ENCODE results near the gene CDPF1.

The CDPF1 gene

GRCh38 chr22:46294784-46295183 lies 44.7 kb upstream of the CDPF1 start:
- H3K56ac ChIP-seq (ENCODE audit: low read length), result no peak overlapping the region
- no peak overlapping the region for H2BK5ac ChIP-seq (ENCODE audit: low read length)
- H4K5ac ChIP-seq (ENCODE audit: low read length), result no peak overlapping the region
- WGBS (ENCODE audit: extremely low coverage, insufficient coverage, low lambda C conversion rate), result no CpG with 5 or more reads among the region's 2 CpGs
- DNase-seq, result no peak
- no peaks in the 10 kb centered on the region for H3K4me1 ChIP-seq (ENCODE audit: control insufficient read depth, low read depth, low read length)
- no peak overlapping the region for H3K9ac ChIP-seq (ENCODE audit: low read length)
- no peak overlapping the region for H3K18ac ChIP-seq (ENCODE audit: low read length)
- H3K4me2 ChIP-seq (ENCODE audit: low read length), result no peak overlapping the region
- H4K8ac ChIP-seq (ENCODE audit: low read depth, low read length), result no peak overlapping the region
- no peak overlapping the region for H3K23ac ChIP-seq (ENCODE audit: low read length)
- H3K79me2 ChIP-seq (ENCODE audit: control insufficient read depth, insufficient read depth, low read length), result peaks cover 17% of the 10 kb centered on the region
- H3K36me3 ChIP-seq (ENCODE audit: control insufficient read depth, insufficient read depth, low read length), result peaks cover 6% of the 10 kb centered on the region
- H2BK120ac ChIP-seq (ENCODE audit: low read depth, low read length), result no peak overlapping the region
- no peak overlapping the region for H3K4me3 ChIP-seq (ENCODE audit: low read length)
- H3K4ac ChIP-seq (ENCODE audit: low read depth, low read length), result no peak overlapping the region
- H2BK15ac ChIP-seq (replicated peaks; ENCODE audit: low read depth), result no peak overlapping the region
- H2AK5ac ChIP-seq (ENCODE audit: low read length), result no peak overlapping the region
- no peaks in the 10 kb centered on the region for H3K27me3 ChIP-seq (ENCODE audit: insufficient read depth, low read length, poor library complexity)
- H3K79me1 ChIP-seq (ENCODE audit: low read length), result peaks cover 13% of the 10 kb centered on the region
- H3K27ac ChIP-seq (ENCODE audit: low read depth, low read length), result no peak overlapping the region

- Histone ChIP-seq H2BK120ac (ENCODE audit: low read depth, low read length) (no peak overlapping the region), H4K8ac (ENCODE audit: low read depth, low read length) (no peak overlapping the region), H2BK15ac (replicated peaks; ENCODE audit: low read depth) (no peak overlapping the region), H3K4ac (ENCODE audit: low read depth, low read length) (no peak overlapping the region), H3K56ac (ENCODE audit: low read length) (no peak overlapping the region), H3K79me1 (ENCODE audit: low read length) (peaks cover 7% of the 10 kb centered on the region), H2BK5ac (ENCODE audit: low read length) (no peak overlapping the region), H3K4me1 (ENCODE audit: control insufficient read depth, low read depth, low read length) (no peaks in the 10 kb centered on the region), H3K27me3 (ENCODE audit: insufficient read depth, low read length, poor library complexity) (no peaks in the 10 kb centered on the region), H3K23ac (ENCODE audit: low read length) (no peak overlapping the region), H3K79me2 (ENCODE audit: control insufficient read depth, insufficient read depth, low read length) (peaks cover 10% of the 10 kb centered on the region), H3K4me3 (ENCODE audit: low read length) (no peak overlapping the region), H3K36me3 (ENCODE audit: control insufficient read depth, insufficient read depth, low read length) (no peaks in the 10 kb centered on the region), H4K5ac (ENCODE audit: low read length) (no peak overlapping the region), H3K9ac (ENCODE audit: low read length) (no peak overlapping the region), H3K27ac (ENCODE audit: low read depth, low read length) (no peak overlapping the region), H2AK5ac (ENCODE audit: low read length) (no peak overlapping the region), H3K4me2 (ENCODE audit: low read length) (no peak overlapping the region), H3K18ac (ENCODE audit: low read length) (no peak overlapping the region)
- no peak for DNase-seq
- no CpG with 5 or more reads among the region's 11 CpGs for WGBS (ENCODE audit: extremely low coverage, insufficient coverage, low lambda C conversion rate)
Measured at GRCh38 chr22:46293577-46294260, 43.6 kb upstream of the CDPF1 start.

GRCh38 chr22:46292732-46293131 lies 42.6 kb upstream of the CDPF1 start:
- peaks cover 5% of the 10 kb centered on the region for H3K79me1 ChIP-seq (ENCODE audit: low read length)
- no peaks in the 10 kb centered on the region for H3K27me3 ChIP-seq (ENCODE audit: insufficient read depth, low read length, poor library complexity)
- H3K9ac ChIP-seq (ENCODE audit: low read length), result no peak overlapping the region
- no peak overlapping the region for H4K5ac ChIP-seq (ENCODE audit: low read length)
- H3K4ac ChIP-seq (ENCODE audit: low read depth, low read length), result no peak overlapping the region
- no peak for DNase-seq
- H3K36me3 ChIP-seq (ENCODE audit: control insufficient read depth, insufficient read depth, low read length), result no peaks in the 10 kb centered on the region
- no peak overlapping the region for H2BK120ac ChIP-seq (ENCODE audit: low read depth, low read length)
- no peaks in the 10 kb centered on the region for H3K4me1 ChIP-seq (ENCODE audit: control insufficient read depth, low read depth, low read length)
- no peak overlapping the region for H3K18ac ChIP-seq (ENCODE audit: low read length)
- no peak overlapping the region for H4K8ac ChIP-seq (ENCODE audit: low read depth, low read length)
- no peak overlapping the region for H3K4me2 ChIP-seq (ENCODE audit: low read length)
- no CpG with 5 or more reads among the region's 14 CpGs for WGBS (ENCODE audit: extremely low coverage, insufficient coverage, low lambda C conversion rate)
- peaks cover 5% of the 10 kb centered on the region for H3K79me2 ChIP-seq (ENCODE audit: control insufficient read depth, insufficient read depth, low read length)
- H3K27ac ChIP-seq (ENCODE audit: low read depth, low read length), result no peak overlapping the region
- H2BK15ac ChIP-seq (replicated peaks; ENCODE audit: low read depth), result no peak overlapping the region
- no peak overlapping the region for H3K23ac ChIP-seq (ENCODE audit: low read length)
- H2AK5ac ChIP-seq (ENCODE audit: low read length), result no peak overlapping the region
- H3K56ac ChIP-seq (ENCODE audit: low read length), result no peak overlapping the region
- H2BK5ac ChIP-seq (ENCODE audit: low read length), result no peak overlapping the region
- H3K4me3 ChIP-seq (ENCODE audit: low read length), result no peak overlapping the region

GRCh38 chr22:46292173-46292572 lies 42.1 kb upstream of the CDPF1 start:
- Histone ChIP-seq H3K4ac (ENCODE audit: low read depth, low read length) (no peak overlapping the region), H2BK5ac (ENCODE audit: low read length) (no peak overlapping the region), H3K79me2 (ENCODE audit: control insufficient read depth, insufficient read depth, low read length) (no peaks in the 10 kb centered on the region), H3K4me1 (ENCODE audit: control insufficient read depth, low read depth, low read length) (no peaks in the 10 kb centered on the region), H3K27me3 (ENCODE audit: insufficient read depth, low read length, poor library complexity) (no peaks in the 10 kb centered on the region), H4K5ac (ENCODE audit: low read length) (no peak overlapping the region), H3K56ac (ENCODE audit: low read length) (no peak overlapping the region), H2AK5ac (ENCODE audit: low read length) (no peak overlapping the region), H3K79me1 (ENCODE audit: low read length) (no peaks in the 10 kb centered on the region), H3K4me2 (ENCODE audit: low read length) (no peak overlapping the region), H3K23ac (ENCODE audit: low read length) (no peak overlapping the region), H3K18ac (ENCODE audit: low read length) (no peak overlapping the region), H2BK120ac (ENCODE audit: low read depth, low read length) (no peak overlapping the region), H2BK15ac (replicated peaks; ENCODE audit: low read depth) (no peak overlapping the region), H4K8ac (ENCODE audit: low read depth, low read length) (no peak overlapping the region), H3K27ac (ENCODE audit: low read depth, low read length) (no peak overlapping the region), H3K4me3 (ENCODE audit: low read length) (no peak overlapping the region), H3K9ac (ENCODE audit: low read length) (no peak overlapping the region), H3K36me3 (ENCODE audit: control insufficient read depth, insufficient read depth, low read length) (no peaks in the 10 kb centered on the region)
- no peak for DNase-seq
- WGBS (ENCODE audit: extremely low coverage, insufficient coverage, low lambda C conversion rate), result no CpG with 5 or more reads among the region's 3 CpGs

GRCh38 chr22:46290843-46291785 lies 41.0 kb upstream of the CDPF1 start:
- DNase-seq, result no peak
- H3K4ac ChIP-seq (ENCODE audit: low read depth, low read length), result no peak overlapping the region
- no peaks in the 10 kb centered on the region for H3K79me1 ChIP-seq (ENCODE audit: low read length)
- WGBS (ENCODE audit: extremely low coverage, insufficient coverage, low lambda C conversion rate), result no CpG with 5 or more reads among the region's 23 CpGs
- H3K27me3 ChIP-seq (ENCODE audit: insufficient read depth, low read length, poor library complexity), result no peaks in the 10 kb centered on the region
- H3K27ac ChIP-seq (ENCODE audit: low read depth, low read length), result no peak overlapping the region
- H3K23ac ChIP-seq (ENCODE audit: low read length), result no peak overlapping the region
- H3K18ac ChIP-seq (ENCODE audit: low read length), result no peak overlapping the region
- H4K8ac ChIP-seq (ENCODE audit: low read depth, low read length), result no peak overlapping the region
- no peak overlapping the region for H2BK5ac ChIP-seq (ENCODE audit: low read length)
- H3K79me2 ChIP-seq (ENCODE audit: control insufficient read depth, insufficient read depth, low read length), result no peaks in the 10 kb centered on the region
- no peak overlapping the region for H2BK120ac ChIP-seq (ENCODE audit: low read depth, low read length)
- H3K36me3 ChIP-seq (ENCODE audit: control insufficient read depth, insufficient read depth, low read length), result no peaks in the 10 kb centered on the region
- no peak overlapping the region for H3K4me3 ChIP-seq (ENCODE audit: low read length)
- H3K4me1 ChIP-seq (ENCODE audit: control insufficient read depth, low read depth, low read length), result no peaks in the 10 kb centered on the region
- no peak overlapping the region for H3K56ac ChIP-seq (ENCODE audit: low read length)
- H2AK5ac ChIP-seq (ENCODE audit: low read length), result no peak overlapping the region
- no peak overlapping the region for H3K4me2 ChIP-seq (ENCODE audit: low read length)
- no peak overlapping the region for H4K5ac ChIP-seq (ENCODE audit: low read length)
- no peak overlapping the region for H2BK15ac ChIP-seq (replicated peaks; ENCODE audit: low read depth)
- H3K9ac ChIP-seq (ENCODE audit: low read length), result no peak overlapping the region
